ENCODE results near the gene CCL4L2. TPM values are rescaled to one million over a fixed set of nuclear protein-coding genes. Genes with fewer than 3 reads are reported as not detected.
"Not testable (repeated sequence)": the region's sequence is repeated elsewhere in the genome, so short reads cannot be mapped to it uniquely, and the experiment has no call there.

Gene CCL4L2
- total RNA-seq, 4 donors from 2014 or later: 1.5 TPM; not detected in 3

DNA sequence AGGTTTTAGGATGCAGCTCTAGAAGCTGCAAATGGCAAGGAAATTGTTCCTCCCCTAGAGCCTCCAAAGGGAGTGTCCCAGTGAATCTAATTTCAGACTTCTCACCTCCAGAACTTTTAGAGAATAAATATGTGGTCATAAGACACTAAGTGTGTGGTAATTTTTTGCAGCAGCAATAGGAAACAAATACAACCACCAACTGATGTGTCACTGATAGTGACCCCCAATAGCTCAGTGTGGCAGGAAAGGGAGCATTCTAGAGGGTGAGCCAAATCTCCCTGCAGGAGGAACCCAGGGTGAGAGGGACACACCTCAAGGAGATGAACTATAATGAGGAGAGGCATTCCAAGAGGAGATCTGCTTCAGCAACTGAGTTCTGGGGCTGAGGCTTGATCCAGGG, 4.1 kb downstream of the CCL4L2 start:
- Histone ChIP-seq H3K27ac (no peak overlapping the region), H3K27me3 (no peaks in the 10 kb centered on the region), H3K4me3 (no peak overlapping the region), H3K4me1 (no peaks in the 10 kb centered on the region), H3K9me3 (peaks cover 0 to 12% (median 0%) of the 10 kb centered on the region in 4 donors), H3K36me3 (no peaks in the 10 kb centered on the region)
- TF ChIP-seq EP300 (IDR thresholded peaks at IDR 0.05) (no peak), POLR2A (IDR thresholded peaks at IDR 0.05) (no peak)
- TF ChIP-seq, protein P1, sequence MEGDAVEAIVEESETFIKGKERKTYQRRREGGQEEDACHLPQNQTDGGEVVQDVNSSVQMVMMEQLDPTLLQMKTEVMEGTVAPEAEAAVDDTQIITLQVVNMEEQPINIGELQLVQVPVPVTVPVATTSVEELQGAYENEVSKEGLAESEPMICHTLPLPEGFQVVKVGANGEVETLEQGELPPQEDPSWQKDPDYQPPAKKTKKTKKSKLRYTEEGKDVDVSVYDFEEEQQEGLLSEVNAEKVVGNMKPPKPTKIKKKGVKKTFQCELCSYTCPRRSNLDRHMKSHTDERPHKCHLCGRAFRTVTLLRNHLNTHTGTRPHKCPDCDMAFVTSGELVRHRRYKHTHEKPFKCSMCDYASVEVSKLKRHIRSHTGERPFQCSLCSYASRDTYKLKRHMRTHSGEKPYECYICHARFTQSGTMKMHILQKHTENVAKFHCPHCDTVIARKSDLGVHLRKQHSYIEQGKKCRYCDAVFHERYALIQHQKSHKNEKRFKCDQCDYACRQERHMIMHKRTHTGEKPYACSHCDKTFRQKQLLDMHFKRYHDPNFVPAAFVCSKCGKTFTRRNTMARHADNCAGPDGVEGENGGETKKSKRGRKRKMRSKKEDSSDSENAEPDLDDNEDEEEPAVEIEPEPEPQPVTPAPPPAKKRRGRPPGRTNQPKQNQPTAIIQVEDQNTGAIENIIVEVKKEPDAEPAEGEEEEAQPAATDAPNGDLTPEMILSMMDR (IDR thresholded peaks at IDR 0.05): no peak
- no peak for DNase-seq (ENCODE audit: low spot score in 2 of 2)

DNA sequence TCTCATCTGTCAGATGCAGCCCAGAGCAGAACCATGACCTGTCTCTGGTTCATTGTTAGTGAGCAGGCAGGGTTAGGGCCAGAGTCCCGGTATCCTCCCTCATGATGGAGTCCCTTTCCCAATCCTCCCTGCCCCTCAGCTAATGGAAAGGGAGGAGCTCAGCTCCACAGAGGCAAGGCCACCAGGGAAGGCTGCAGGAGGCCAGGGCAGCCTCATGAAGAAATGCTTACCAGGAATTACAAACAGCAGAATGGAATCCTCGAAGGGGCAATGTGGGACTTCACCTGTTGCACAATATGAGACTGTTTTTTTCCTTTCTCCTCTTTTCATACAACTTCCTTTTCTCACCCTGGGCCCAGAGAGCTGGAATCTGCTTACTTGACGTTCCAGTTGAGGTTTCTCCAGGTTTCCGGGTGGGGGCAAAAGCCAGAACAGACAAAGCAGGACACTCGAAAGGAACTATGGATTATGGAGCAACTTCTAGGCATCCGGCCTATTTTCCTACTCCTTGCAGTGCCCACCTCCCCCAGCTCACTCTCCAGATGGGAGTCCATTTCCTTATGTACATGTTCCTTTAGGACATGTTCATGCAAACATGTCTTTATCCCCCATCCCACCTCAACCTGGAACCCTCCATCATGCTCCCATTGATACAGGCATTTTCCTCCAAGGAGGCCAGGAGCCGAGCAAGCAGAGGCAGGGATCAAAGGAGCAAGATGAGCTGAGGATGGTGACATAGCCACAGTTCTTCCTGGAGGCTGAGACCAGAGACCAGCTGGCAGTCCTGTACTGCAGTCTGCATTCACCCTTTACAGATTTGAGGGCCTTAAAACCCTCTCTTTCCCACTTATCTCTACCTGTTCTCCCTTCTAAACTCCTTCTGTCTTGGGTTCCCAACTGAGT, 4.8 kb downstream of the CCL4L2 start:
- 74 to 79% methylated on average over 7 of the region's 7 CpGs for WGBS, 2 donors

DNA sequence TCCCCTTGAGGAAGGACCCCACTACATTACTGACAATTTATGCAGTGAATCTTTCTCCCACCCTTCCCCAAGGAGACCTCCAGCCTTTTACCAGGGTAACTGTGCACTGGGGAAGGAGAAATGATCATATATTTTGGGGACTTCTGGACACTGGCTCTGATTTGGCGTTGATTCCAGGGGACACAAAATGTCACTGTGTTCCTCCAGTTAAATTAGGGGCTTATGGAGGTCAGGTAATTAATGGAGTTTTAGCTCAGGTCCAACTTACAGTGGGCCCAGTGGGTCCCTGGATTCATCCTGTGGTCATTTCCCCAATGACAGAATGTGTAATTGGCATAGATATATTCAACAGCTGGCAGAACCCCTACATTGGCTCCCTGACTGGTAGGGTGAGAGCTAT, 8.7 kb downstream of the CCL4L2 start:
- H3K9me3 ChIP-seq: peaks cover 0 to 12% (median 0%) of the 10 kb centered on the region in 4 donors
- H3K27ac ChIP-seq; H3K36me3 ChIP-seq; DNase-seq (ENCODE audit: low spot score in 2 of 2); H3K4me1 ChIP-seq; H3K4me3 ChIP-seq; H3K27me3 ChIP-seq: not testable (repeated sequence)
- WGBS, 2 donors: 88 to 100% methylated on average over 1 of the region's 1 CpG

More for the DNA sequence above, 4.8 kb downstream of the CCL4L2 start:
- not testable (repeated sequence) for H3K4me1 ChIP-seq; H3K36me3 ChIP-seq; DNase-seq (ENCODE audit: low spot score in 2 of 2); H3K27ac ChIP-seq; H3K27me3 ChIP-seq; H3K4me3 ChIP-seq
- H3K9me3 ChIP-seq: peaks cover 0 to 12% (median 0%) of the 10 kb centered on the region in 4 donors

DNA sequence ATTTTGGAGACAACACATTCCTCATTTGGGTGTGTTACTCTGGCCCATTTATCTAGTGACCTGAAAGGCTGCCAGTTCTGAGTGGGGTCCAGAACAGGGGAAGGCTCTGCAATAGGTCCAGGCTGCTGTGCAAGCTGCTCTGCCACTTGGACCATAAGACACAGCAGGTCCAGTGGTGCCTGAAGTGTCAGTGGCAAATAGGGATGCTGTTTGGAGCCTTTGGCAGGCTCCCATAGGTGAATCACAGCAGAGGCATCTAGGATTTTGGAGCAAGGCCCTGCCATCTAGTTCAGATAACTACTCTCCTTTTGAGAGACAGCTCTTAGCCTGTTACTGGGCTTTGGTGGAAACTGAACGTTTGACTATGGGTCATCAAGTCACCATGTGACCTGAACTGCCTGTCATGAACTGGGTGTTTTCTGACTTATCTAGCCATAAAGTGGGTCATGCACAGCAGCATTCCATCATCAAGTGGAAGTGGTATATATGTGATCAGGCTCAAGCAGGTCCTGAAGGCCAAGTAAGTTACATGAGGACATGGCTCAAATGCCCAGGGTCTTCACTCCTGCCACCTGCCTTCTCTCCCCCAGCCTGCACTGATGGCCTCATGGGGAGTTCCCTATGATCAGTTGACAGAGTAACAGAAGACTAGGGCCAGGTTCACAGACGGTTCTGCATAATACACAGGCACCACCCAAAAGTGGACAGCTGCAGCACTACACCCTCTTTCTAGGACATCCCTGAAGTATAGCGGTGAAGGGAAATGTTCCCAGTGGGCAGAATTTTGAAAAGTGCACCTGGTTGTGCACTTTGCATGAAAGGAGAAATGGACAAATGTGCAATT, 10.1 kb downstream of the CCL4L2 start:
- H3K4me1 ChIP-seq; H3K27ac ChIP-seq; H3K27me3 ChIP-seq; H3K36me3 ChIP-seq; H3K4me3 ChIP-seq; DNase-seq (ENCODE audit: low spot score in 2 of 2): not testable (repeated sequence)
- H3K9me3 ChIP-seq: peaks cover 0 to 12% (median 0%) of the 10 kb centered on the region in 4 donors
- 69 to 78% methylated on average over 3 of the region's 3 CpGs for WGBS, 2 donors

DNA sequence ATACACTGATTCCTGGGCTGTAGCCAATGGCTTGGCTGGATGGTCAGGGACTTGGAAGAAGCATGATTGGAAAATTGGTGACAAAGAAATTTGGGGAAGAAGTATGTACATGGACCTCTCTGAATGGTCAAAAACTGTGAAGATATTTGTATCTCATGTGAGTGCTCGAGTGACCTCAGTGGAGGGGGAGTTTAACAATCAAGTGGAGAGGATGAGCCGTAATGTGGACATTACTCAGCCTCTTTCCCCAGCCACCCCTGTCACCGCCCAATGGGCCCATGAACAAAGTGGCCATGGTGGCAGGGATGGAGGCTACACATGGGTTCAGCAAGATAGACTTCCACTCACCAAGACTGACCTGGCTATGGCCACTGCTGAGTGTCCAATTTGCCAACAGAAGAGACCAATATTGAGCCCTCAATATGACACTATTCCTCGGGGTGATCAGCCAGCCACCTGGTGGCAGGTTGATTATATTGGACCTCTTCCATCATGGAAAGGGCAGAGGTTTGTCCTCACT, 10.8 kb downstream of the CCL4L2 start:
- DNase-seq (ENCODE audit: low spot score in 2 of 2); H3K36me3 ChIP-seq; H3K27ac ChIP-seq; H3K4me1 ChIP-seq; H3K27me3 ChIP-seq; H3K4me3 ChIP-seq: not testable (repeated sequence)
- peaks cover 0 to 12% (median 0%) of the 10 kb centered on the region in 4 donors for H3K9me3 ChIP-seq
- 77 to 81% methylated on average over 4 of the region's 4 CpGs for WGBS, 2 donors

DNA sequence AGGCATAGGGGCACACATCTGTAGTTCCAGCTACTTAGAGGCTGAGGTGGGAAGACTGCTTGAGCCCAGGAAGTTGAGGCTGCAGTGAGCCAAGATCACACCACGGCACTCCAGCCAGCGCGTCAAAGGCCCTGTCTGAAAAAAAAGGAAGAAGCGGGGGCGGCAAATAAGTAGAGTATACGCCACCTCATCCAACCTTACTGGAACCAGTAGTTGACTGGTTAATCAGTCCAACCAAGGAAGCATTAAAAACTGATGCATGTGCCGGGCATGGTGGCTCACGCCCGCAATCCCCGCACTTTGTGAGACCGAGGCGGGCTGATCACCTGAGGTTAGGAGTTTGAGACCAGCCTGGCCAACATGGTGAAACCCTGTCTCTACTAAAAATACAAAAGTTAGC, 12.1 kb downstream of the CCL4L2 start:
- H3K27ac ChIP-seq; H3K27me3 ChIP-seq; H3K36me3 ChIP-seq; DNase-seq (ENCODE audit: low spot score in 2 of 2); H3K4me3 ChIP-seq; H3K4me1 ChIP-seq: not testable (repeated sequence)
- WGBS, 2 donors: 88 to 92% methylated on average over 12 of the region's 12 CpGs
- peaks cover 0 to 11% (median 0%) of the 10 kb centered on the region in 4 donors for H3K9me3 ChIP-seq

DNA sequence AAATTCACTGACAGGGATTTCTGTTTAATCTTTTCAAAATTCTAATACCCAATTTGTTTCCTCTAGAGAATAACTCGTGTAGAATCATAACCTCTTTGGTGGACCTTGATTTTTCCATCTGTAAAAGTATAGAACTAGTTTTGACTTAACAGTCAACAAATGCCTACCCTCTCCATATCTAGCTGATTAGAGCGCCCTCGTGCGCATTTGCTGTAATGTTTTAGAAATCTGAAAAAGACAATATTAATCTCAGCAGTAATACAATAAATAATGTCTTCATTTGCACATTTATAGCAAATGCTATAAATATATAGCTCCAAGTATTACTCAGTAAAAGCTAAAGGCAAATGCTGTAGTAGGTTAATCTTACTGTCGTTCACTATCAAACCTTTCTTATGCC, 18.8 kb downstream of the CCL4L2 start:
- H3K4me1 ChIP-seq; DNase-seq (ENCODE audit: low spot score in 2 of 2); H3K36me3 ChIP-seq; H3K27ac ChIP-seq; H3K9me3 ChIP-seq; H3K27me3 ChIP-seq; H3K4me3 ChIP-seq: not testable (repeated sequence)
- 37 to 50% methylated on average over 5 of the region's 5 CpGs for WGBS, 2 donors

DNA sequence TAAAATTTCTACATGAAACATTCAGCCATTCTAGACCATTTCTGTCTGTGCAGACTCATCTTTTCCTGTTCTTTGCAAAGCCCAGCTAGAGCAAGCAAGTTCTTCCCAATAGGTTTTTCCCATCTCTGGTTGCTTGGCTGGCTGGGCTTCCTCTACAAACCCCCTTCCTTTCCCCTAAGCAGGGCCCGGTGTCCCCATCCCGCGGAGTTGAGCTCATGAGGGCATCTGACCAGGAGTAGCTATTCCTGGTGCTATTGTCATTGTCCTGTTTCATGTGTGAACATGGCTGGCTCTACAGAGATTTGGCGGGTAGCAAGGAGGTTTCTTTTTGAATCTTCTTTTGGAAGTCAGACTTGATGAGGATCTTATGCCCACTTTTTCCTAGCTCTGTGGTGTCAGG, 31.2 kb downstream of the CCL4L2 start:
- not testable (repeated sequence) for H3K4me3 ChIP-seq; H3K9me3 ChIP-seq; H3K4me1 ChIP-seq; H3K36me3 ChIP-seq; H3K27me3 ChIP-seq; H3K27ac ChIP-seq; DNase-seq (ENCODE audit: low spot score in 2 of 2)
- WGBS, 2 donors: 82 to 83% methylated on average over 3 of the region's 4 CpGs

Small RNA genes within 50 kb of the gene (small RNA-seq; reads per million reads assigned to genes)
- not detected for gene AC243829.3
- gene AC243829.6: not detected

Other genes starting within 250 kb of the CCL4L2 start
- gene CCL16, start 229.6 kb upstream of the CCL4L2 start, total RNA-seq: not detected
- gene CCL14, start 224.3 kb upstream of the CCL4L2 start, total RNA-seq: 10 to 100 TPM; 14.4 to 62.6 (median 25.8) TPM
- gene CCL15, start 209.5 kb upstream of the CCL4L2 start, total RNA-seq: not detected
- 10 to 100 TPM in 2 of 4 donors, 1 to 10 TPM in 2; 3.1 to 36.9 (median 15.9) TPM for gene CCL23, start 193.1 kb upstream of the CCL4L2 start, total RNA-seq
- 1 to 10 TPM in 1 of 4 donors, not detected in 3; 4.5 TPM for gene CCL18, start 146.8 kb upstream of the CCL4L2 start, total RNA-seq
- 1 to 10 TPM in 1 of 4 donors, not detected in 3; 3.6 TPM for gene CCL3, start 120.9 kb upstream of the CCL4L2 start, total RNA-seq
- gene CCL4, start 107.2 kb upstream of the CCL4L2 start, total RNA-seq: 1 to 10 TPM in 2 of 4 donors, under 1 TPM in 1, not detected in 1; 0.90 to 2.4 (median 1.9) TPM
- 1 to 10 TPM in 2 of 4 donors, not detected in 2; 1.0 to 4.5 TPM for gene TBC1D3B, start 34.4 kb upstream of the CCL4L2 start, total RNA-seq
- gene CCL3L1, start 14.3 kb upstream of the CCL4L2 start, total RNA-seq: not detected
- gene TBC1D3I, start 53.5 kb downstream of the CCL4L2 start, total RNA-seq: 1 to 10 TPM in 1 of 4 donors, not detected in 3; 2.7 TPM
- not detected for gene TBC1D3G, start 112.8 kb downstream of the CCL4L2 start, total RNA-seq
- 1 to 10 TPM in 1 of 4 donors, not detected in 3; 5.9 TPM for gene TBC1D3H, start 177.4 kb downstream of the CCL4L2 start, total RNA-seq